NCI-H526 (cell line): ENCODE results near the gene SLC9A9.
A peak's percentile ranks its signal among the peaks of the same experiment; 100 is the strongest.

Experiments
- DNase-seq, 2 experiments: peaks; one replicate each; lab custom pipeline; 2025; lab: John Stamatoyannopoulos, UW

Gene SLC9A9

DNA sequence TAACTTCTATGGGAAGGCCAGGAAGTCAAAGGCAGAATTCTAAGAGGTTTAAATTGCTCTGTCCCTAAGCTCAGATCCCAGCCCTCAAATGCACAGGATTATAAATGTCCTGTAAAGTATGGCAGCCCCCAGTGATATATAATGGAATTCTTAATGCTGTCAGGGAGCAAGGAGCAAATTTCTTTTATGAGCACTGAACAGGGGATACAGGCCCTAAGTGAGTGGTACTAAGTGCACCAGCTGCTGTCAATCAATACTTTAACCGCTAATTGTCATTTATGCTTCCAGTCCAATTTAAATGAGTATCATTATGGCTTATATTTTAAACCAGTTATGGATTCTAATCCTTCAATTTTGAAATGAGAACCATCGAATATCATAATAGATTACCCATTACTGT, 4.7 kb downstream of the SLC9A9 start:
- no peak for DNase-seq

- no peak for DNase-seq
Measured at GRCh38 chr3:143840636-143841035, 7.6 kb downstream of the SLC9A9 start.

DNA sequence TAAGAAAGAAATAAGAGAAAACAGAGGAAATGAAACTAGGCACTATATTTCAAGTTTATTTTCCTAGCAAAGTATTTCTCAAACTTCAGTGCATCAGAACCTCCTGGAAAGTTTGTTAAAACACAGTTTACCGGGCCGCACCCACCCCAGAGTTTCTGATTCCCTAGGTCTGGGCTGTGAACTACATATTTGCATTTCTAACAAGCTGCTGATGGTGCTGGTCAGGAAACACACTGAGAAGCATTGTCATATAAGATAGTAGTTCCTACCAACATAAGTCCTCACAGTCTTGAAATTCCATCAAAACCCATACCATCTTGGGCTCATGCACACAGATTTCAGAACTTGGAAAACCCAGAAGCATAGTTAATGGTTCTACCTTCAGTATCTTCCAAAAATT, 8.3 kb downstream of the SLC9A9 start:
- peak; percentile 37 to 57 for DNase-seq

DNA sequence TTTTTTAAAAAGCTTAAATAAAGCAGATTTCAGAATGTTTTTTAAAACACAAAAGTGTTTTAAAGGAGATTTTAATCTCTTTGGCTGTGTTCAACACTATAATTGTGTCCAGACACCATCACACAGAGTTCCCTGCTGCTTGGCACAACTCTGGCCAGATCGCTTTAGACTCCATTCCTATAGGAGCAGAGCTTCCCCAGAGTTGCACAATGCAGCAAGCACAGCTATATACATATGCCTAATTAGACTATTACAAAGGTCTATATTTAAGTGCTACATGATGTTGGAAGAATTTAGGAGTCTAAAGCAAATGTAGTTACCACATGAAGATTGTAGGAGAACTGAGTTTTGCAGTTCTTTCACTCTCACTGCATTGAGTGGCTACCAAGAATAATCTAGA, 11.2 kb downstream of the SLC9A9 start:
- no peak for DNase-seq

DNA sequence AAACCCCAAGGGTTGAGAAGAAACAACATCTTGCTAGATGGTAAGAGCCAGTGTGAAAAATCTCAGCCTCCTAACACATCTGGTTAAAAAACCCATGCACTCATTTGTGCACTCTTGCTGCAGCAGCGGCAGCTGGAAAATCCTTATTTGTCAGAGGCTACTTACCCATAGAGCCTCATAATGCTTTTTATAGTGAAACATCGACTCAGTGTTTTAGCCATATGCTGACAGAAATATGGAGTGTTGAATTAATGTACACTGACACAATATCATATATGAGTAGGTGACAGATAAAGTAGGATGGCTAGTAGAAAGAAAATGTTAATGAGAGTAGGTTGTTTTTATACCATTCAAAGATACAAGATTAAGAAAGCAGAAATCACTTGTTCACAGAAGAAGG, 13.0 kb downstream of the SLC9A9 start:
- DNase-seq: no peak

DNA sequence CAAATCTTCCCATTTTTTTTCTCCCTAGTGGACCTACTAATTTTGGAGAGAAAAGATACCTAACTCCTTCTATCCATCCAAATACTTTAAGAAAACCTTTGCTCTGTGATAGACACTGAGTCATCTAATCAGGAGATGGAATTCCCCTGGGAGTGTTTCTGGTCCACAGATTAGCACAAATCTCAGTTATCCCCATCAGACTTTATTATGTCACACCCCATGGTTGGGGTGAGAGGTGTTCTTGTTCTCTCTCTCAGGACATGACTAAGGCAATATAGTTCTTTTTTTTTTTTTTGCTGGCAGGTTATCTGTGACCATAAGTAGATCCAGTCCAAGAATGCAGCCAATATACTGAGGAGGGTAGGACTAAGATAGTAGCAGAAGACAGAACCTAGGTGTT, 15.8 kb downstream of the SLC9A9 start:
- no peak for DNase-seq

DNA sequence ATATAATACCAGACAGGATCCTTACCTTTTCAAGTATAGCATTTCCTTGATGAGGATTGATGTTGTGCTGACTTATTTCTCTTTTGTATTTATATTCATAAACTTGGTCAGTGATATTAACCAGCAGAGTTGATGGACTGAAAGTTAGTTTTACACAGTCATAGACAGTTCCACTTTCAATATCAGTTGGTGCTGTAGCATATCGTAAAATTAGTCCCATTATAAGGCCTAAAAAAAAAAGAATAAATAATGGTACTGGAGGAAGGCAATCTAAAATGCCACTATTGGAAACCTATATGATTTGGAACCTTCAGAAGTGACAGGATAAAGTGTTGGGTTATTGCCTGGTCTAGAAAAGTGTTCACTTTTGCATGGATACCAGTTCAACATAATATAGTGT, 16.3 kb downstream of the SLC9A9 start:
- DNase-seq: no peak

- DNase-seq: no peak
Measured at GRCh38 chr3:143831208-143831607, 17.1 kb downstream of the SLC9A9 start.

- DNase-seq: no peak
Measured at GRCh38 chr3:143830786-143831185, 17.5 kb downstream of the SLC9A9 start.

DNA sequence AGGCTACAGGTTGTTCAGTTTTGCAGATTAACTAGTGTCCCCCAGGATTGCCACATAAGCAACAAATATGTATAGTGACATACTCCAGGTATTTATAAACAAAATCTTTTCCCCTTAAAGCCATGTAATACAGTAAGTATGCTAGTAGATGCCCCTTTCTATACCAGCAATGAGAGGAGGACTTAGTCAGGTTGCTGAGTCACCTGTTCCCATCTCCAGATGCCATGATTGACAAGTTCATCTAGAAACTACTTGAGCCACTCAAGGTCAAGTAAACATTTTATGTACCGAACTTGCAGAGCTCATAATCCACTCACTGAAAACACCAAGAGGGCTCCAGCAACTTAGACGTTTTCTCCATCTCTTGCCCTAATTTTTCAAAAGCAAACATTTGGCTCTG, 18.2 kb downstream of the SLC9A9 start:
- no peak for DNase-seq

DNA sequence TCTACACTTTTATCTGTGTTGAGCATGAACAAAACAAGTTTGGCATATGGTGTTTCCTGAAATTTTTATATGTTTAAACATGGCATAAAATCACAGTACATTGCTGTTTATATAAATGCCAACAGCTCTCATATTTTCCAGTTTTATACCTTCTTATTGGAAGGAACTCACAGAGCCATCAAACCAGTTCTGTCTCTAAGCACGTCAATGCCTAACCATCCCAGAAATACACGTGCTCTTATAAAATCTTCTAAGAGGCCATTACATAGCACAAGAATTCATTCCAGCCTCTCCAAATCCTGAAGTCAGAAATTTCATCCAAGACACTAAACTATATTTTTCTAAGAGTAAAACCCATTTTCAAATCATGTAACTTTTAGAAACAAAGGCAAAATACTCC, 20.8 kb downstream of the SLC9A9 start:
- no peak for DNase-seq

DNA sequence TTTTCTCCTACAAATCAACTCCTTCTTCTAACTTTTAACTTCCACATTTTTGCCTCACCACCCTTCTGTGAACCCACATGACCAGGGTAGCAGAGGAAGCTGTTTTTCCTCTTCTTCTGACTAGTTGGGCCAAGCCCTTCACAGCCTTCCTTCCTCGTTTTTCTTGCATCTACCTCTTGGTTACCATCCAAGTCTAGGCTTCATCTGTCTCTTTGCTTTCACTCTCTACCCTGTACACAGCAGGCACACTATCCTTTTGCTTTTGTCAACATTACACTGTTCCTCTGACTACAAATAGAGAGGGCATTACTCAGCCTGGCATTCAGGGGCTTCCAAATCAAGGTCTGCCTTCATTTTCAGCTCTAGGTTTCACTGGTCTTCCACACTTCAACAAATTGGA, 22.0 kb downstream of the SLC9A9 start:
- DNase-seq: no peak

- no peak for DNase-seq
Measured at GRCh38 chr3:143825513-143825912, 22.8 kb downstream of the SLC9A9 start.

- no peak for DNase-seq
Measured at GRCh38 chr3:143824735-143825385, 23.4 kb downstream of the SLC9A9 start.

- DNase-seq: no peak
Measured at GRCh38 chr3:143822798-143823197, 25.5 kb downstream of the SLC9A9 start.

DNA sequence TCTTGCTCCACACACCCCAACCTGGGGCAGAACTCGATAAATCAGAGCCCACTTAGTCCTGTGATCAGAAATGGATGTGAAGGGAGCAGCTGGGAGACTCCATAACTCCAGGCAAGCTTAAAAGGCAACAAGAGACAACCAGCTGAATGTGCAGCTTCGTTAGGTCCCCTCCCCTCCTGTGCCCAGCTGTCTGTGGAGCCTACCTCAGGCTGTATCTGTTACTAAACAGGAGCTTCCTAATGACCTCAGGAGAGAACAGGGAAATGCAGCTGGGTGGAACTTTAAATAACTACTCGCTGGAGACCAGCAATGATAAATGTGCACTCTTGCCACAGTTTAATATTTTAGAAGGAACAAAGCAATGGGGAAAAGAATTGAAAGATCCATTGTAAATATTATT, 25.9 kb downstream of the SLC9A9 start:
- no peak for DNase-seq

DNA sequence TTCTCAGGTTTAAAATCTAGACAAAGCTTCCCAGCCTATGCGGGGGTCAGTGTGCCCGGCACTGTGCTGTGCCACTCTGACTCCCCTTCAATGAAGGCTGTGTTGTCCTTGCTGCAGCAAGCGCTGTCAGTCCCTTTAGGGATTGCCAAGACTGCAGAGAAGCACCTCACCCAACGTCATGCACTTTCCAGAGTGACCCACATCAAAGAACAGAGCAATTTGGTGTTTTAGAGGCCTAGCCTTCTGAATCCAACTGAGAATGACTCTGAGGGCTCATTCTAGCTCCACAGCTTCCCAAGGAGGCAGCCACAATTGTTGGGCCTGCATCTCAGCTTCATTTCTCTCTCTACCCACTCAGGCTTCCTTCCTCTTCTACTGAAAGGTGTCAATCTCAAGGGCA, 26.4 kb downstream of the SLC9A9 start:
- DNase-seq: no peak

- no peak for DNase-seq
Measured at GRCh38 chr3:143820466-143821221, 27.6 kb downstream of the SLC9A9 start.

DNA sequence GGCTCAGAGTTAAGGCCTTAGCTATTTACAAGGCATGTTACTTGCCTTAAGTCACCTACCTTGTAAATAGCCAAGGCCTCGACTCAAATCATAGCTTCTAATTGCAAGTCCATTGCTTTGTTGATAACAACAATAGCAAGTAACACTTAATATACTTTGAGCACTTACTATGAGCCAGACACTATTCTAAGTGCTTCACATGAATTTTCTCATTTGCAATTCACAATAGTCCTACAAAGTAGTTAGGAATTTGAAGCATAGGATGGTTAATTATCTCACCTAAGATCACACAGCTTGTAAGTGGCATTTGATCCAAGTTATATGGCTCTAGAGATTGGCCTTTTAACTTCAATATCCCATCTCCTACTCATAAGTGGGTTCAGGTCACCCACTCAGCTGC, 28.4 kb downstream of the SLC9A9 start:
- DNase-seq: no peak

DNA sequence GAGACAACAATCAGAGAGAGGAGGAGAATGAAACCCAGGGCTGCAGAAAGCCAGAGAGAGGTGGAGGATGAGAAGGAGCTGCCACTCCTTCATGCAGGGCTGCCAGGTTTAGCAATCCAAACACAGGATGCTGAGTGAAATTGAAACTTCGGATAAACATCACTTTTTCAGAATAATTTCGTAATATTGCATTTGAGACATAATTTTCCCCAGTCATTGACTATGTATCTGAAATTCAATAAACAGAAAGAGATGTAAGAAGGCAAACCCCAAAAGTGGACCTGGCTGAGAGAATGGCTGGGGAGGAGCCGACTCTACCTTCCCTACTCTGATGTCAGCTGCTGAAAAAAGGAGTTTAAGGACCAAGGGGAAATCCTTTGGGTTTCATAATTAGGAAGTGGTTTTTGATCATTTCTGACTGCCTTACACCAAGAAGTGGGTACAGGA, 33.8 kb downstream of the SLC9A9 start:
- no peak for DNase-seq

GRCh38 chr3:143812481-143812880, 35.8 kb downstream of the SLC9A9 start:
- no peak for DNase-seq

GRCh38 chr3:143811602-143812001, 36.7 kb downstream of the SLC9A9 start:
- DNase-seq: no peak

DNA sequence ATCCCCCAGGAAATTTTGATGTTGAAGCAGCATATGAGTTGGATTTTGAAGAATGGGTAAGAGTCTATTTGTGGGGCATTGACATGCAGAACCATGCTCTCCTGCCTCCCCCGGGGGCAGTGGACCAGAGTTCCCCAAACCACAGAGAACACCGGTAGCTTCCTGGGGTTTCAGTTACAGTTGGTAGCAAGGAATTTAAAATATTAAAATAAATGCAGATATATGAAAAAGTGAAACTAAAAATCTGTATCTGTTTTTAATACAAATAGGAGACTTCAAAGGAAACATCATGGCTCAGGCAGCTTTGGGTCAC, 37.4 kb downstream of the SLC9A9 start:
- DNase-seq: no peak
